Heart left ventricle (tissue), 13 donors: ENCODE data around the gene EMC10.

Source experiments
- CTCF ChIP-seq, 12 donors: fragments of 200-600 bp; sonication (generic) in 4 of 12; IDR thresholded peaks; one replicate each; pipeline versions ENCODE4 v1.5.0 to v1.8.0; 2018 to 2022; ENCODE audit warnings: antibody characterized with exemption in 12 of 12, mild to moderate bottlenecking in 5 of 12
- POLR2A ChIP-seq, 2 donors: fragments of 450-650 bp; IDR thresholded peaks; one replicate each; pipeline ENCODE4 v1.6.1; 2017; ENCODE audit warnings: antibody characterized with exemption in 2 of 2, mild to moderate bottlenecking in 2 of 2, moderate library complexity in 2 of 2
- donor health status: ischemic (EF 13 %, LVEDD 7.1; RV severe dilation, severe dysfunction).
- donor health status: DM: no; HTN: yes; CAD: no.
- donor health status: DM: no; HTN: no; CAD: no.
- donor health status: ischemic (EF 25% LVEDD 6.9; RV normal size, moderate dysfunction).
- donor health status: ischemic (EF 25% LVEDD 5.7; RV mildly dilated, moderate dysfunction).
- donor health status: ischemic (EF 35%, LVEDD 5.7; RV mildly dilated, moderate dysfunction).
- donor health status: nonischemic (EF 11% LVEDD 7.7; RV severe dilation, severe dysfunction).
- donor health status: DM: yes; HTN: yes; CAD: no.
- donor health status: PGD.
- donor health status: ischemic (EF 29% LVEDD 5.4; RV normal size, mild dysfunction).
- donor health status: nonischemic (EF 23%, LVEDD 6.1; RV moderate dilation, normal function).

- TF ChIP-seq POLR2A (IDR thresholded peaks at IDR 0.05): no peak
- no peak for TF ChIP-seq CTCF (IDR thresholded peaks at IDR 0.05)
These were observed 29.7 kb downstream of the EMC10 start for GRCh38 chr19:50505856-50506611.
